Smooth muscle cell of trachea (primary cell): ENCODE measurements around the gene MOGAT3. TPM values are rescaled to one million over a fixed set of nuclear protein-coding genes. Genes with fewer than 3 reads are reported as not detected.

Experiments
- total RNA-seq: library from RNA; depleted of rRNA; stranded (reverse); fragments of >200 nt; gene quantifications from 2 replicates; pipeline ENCODE4 v1.2.1, GENCODE V29; 2014

The MOGAT3 gene, protein sequence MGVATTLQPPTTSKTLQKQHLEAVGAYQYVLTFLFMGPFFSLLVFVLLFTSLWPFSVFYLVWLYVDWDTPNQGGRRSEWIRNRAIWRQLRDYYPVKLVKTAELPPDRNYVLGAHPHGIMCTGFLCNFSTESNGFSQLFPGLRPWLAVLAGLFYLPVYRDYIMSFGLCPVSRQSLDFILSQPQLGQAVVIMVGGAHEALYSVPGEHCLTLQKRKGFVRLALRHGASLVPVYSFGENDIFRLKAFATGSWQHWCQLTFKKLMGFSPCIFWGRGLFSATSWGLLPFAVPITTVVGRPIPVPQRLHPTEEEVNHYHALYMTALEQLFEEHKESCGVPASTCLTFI
- not detected in 2 replicates for total RNA-seq

DNA sequence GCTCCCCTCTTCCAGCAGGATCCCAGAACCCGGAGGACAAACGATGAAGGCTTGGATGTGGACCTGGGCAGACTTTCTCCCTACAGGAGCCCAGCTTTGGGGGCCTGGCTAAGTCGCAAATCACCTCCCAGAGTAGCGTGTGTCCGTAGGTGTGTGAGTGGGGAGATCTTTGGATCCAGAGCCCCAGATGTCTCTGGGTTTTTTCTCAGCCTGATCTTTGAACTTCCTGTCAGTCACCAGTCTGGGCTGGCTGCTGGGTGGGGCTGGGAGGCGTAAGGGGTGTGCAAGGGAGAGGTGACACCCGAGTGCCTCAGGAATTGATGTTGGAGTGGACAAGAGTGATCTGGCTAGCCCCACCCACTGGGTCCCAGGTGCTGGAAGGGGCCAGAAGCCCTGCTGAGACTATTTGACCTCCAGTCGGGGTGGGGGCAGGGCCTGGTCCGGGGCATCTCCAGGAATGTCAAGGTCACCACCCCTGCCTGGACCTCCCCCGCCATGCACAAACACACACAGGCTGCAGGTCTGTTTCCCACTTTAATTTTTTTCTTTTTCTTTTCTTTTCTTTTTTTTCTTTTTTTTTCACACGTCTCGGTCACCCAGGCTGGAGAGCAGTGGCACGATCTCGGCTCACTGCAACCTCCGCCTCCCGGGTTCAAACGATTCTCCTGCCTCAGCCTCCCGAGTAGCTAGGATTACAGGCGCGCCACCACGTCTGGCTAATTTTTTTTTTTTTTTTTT is at the start of gene MOGAT3:
Gene MOGAT3 (minus strand): TSS at position 175 of the 738 bp plus-strand sequence. CDS start 182 bp downstream, outside the sequence.

DNA sequence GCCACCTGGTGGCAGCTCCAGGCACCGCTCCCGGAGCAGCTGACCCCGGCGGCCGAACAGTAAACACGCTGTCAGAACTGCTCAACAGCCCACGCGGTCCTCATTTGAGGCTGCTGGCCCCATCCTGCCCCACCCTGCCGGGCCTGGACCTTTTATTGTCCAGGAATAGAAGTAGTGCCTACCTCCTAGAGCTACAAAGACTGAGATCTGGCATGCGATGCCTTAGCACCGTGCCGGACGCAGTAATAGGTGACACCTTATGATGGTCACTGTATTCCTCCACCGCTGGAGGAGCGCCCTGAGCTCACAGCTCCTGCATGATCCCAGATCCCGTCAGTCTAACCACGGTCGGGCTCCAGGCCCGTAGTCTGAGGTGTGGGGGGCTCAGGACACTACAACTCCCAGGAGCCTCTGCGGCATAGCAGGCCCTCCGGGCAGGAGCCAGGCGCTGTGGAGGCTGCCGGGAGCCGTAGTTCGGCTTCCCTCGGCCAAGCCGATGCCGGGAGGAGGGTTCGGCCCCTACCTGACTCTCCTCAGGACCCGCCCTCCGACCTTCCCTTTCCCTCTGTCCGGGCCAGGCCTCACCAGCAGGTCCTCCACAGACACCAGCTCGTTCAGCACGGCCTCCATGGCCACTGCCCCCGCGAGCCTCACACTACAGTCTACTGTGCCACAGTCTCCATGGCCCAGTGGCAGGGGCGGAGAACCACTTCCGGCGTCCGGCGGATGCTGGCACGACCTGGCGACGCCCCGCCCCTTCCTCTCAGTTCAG is 43.7 kb upstream of the MOGAT3 start, which contains the start of gene FIS1:
Gene FIS1 (minus strand): TSS at position 707 of the 772 bp plus-strand sequence. CDS start 77 bp downstream, at position 630.

DNA sequence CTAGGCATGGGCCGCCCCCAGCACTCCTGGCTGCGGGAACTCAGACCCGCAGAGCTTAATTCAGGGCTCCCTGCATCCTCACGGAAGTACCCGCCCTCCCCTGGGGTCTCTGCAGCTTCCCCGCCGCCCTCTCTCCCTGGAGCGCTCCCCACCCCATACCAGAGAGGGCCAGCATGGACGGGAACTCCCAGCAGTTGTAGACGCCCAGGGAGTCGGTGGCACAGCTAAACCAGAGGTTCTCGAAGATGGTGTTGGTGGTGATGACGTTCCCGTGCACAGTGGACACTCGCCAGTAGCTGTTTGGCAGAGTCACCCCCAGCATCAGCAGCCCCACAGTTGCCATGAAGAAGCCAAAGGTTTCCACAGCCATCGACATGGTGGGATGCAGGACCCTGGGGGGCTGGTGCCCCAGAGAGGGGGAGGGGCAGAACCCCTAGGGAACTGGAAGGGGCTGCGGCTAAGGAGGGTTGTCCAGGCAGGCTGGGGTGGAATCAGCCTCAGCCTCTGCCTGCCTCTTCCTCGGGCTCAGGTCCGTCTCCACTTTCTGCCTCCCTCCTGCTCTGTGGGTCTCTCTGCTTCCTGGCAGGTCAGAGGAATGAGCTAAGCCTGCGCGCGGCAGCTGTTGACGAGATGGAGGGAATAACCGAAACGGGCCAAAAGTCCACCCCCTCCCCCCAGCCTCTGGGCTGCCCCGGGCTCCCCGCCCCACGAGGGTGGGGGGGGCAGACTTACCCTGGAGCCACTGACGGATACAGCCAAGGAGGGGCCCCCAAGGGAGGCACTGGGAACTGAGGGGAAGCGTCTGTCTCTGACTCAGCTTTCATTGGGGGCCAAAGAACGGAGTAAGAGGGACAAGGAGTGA is 36.6 kb upstream of the MOGAT3 start, which contains the start of gene CLDN15:
Gene CLDN15 (minus strand): TSS at position 597 of the 862 bp plus-strand sequence. CDS start 221 bp downstream, at position 376.

DNA sequence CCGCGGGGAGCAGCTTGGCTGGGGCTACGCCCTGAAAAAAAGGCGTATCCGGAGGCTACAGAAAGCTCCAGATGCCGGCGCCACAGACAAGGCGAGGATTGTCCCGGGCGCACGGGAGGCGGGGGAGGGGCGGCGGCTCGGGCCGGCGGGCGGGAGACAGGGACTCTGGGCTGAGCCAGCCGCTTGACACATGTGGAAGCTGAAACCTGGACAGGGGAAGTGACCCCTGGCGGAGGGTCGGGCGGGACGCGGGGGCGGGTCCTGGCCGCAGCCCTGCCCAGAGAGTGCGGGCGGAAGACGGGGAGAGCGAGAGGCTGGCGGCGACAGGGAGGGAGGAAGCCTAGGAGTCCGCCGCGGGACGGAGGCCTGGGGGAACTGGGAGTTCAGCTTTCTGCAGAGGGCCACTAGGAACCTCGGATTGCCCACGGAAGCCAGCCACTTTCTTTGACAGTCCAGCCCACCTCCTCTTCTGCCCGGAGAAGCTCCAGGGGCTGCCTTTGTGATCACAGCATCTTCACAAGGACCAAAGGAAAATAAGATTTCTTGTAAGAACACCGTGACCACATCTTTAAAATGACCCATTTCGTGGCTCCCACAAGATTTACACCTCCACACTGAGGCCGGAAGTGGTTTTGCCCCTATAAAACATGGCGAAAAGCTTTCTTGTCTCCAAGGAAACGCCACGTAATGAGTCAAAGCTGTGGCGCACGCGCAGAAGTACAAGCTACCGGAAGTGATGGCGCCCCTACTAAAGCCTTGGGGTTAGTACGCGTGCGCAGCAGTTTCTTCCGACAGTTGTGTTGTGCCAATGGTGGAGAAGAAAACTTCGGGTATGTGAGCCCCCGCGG is 16.8 kb upstream of the MOGAT3 start, which contains the start of the genes PLOD3 and ZNHIT1:
Gene PLOD3 (minus strand): TSS at position 194 of the 848 bp plus-strand sequence. CDS start 307 bp downstream, outside the sequence.
Gene ZNHIT1 (plus strand): TSS at position 778 of the 848 bp plus-strand sequence. CDS start 31 bp downstream, at position 809.

DNA sequence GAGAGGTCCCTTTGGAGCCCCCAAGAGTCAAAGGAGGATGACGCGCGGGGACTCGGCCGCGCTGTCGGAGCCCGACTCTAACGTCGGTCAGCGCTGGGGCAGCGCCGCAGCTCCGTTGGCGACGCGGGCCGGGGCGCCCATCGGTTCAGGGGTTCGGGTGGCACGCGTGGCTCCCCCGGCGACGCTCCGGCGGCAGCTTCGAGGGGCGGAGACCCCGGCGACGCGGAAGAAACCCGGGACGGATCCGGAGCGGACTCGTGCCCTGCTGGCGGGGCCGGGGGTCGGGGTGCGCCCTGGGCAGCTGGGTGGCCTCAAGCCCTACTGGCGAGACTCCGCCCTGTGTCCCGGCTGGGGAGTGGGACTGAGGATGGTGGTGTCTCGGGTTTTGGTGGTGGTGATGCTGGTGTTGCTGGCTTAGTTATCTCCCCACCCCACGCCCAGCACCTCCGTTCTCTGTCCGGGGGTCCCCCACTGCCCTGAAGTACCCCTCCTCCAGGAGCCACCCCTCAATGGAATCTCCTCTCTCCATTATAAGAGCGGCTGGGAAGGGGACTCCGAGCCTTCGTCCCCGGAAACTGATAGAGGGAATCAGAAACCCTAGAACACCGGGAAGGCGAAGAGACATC is 20.6 kb downstream of the MOGAT3 start, which contains the start of gene NAT16:
Gene NAT16 (minus strand): TSS at position 164 of the 626 bp plus-strand sequence. CDS start 5,486 bp downstream, outside the sequence.

DNA sequence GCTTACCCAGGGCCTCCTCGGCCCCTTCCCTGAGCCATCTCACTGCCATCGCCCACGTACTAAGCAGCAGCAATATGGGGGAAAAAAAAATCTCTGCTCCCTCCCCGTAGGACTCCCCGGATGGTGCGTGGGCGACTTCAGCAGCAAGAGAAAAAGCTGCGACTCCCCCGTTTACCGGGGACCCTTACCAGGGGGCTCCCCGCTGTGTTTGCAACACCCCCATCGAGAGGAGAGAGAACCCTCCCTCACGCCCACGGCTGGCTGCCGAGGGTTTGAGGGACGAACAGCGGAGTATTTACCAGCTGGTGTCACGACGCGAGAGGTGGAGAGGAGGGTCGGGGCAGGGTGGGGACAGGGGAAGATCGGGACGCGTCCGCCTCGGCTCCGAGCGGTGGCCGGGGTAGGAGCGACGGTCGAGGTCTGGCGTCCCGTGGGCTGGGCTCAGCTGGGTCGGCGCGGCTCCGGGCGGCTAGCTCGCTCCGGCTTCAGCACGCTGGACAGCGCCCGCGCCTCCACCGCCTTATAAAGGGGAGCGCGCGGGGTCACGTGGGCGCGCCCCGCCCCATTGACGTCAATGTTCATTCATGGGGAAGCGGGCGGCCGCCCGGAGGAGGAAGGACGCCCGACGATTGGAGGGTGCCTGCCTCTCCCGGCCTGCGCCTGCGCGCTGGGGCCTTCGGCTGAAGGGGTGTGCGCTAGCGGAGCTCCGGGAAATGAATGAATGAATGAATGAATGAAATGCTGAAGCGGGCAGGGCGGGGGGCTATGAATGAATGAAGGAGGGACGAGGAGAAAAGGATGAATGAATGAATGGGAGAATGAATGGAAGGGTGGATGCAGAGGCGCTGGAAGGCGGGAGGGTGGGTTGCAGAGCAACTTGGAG is 35.5 kb downstream of the MOGAT3 start, which contains the start of gene VGF:
Gene VGF (minus strand): TSS at position 495 of the 883 bp plus-strand sequence. CDS start 726 bp downstream, outside the sequence.

DNA sequence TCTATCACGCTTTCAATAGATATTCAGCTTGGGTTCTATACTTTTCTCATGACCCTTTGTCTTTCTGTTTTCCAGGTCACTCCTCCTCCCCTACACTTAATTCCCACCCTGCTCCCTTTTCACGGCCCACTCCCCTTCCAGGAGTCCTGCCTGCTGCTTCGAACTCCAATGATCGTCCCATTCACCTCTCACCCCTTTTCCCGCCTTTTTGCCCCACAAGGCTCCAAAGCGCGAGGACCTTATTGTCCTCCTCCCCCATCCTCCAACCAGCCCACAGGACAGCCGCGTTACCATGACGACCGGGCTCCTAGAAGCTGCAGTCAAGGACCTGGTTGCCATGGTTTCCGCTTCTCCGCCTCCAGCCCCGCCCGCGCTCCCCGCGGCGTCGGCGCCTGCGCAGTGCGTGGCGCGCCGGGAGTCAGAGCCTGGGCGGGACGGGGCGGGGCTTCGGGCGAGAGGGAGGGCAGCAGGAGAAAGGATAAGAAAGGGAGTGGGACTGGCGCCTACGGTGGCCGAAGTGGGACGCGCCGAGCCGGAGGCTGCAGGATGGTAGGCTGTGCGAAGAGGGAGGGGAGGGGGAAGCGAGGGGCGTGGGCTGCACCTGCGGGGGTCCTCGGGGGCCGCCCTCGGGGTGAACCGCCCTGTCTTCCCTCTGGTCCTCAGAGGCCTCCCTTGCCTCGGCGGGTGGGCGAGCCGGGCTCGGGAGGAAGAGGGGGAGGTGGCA is 46.7 kb downstream of the MOGAT3 start, which contains the start of gene AP1S1:
Gene AP1S1 (plus strand): TSS at position 508 of the 724 bp plus-strand sequence. CDS start 39 bp downstream, at position 547.

Other genes starting within 250 kb of the MOGAT3 start
- 0.50 and 0.87 TPM in 2 replicates for gene MUC12, start 231.5 kb downstream of the MOGAT3 start, total RNA-seq
- under 0.01 TPM in 1 of 2 replicates, not detected in the other for gene MUC17, start 181.0 kb downstream of the MOGAT3 start, total RNA-seq
- gene TRIM56, start 115.6 kb downstream of the MOGAT3 start, total RNA-seq: 14.7 and 24.5 TPM in 2 replicates
- gene SERPINE1, start 73.9 kb downstream of the MOGAT3 start, total RNA-seq: 123 and 260 TPM in 2 replicates
- 193 and 199 TPM in 2 replicates for gene AP1S1, start 46.6 kb downstream of the MOGAT3 start, total RNA-seq
- gene VGF, start 35.5 kb downstream of the MOGAT3 start, total RNA-seq: 0.83 and 0.87 TPM in 2 replicates
- not detected in 2 replicates for gene NAT16, start 20.7 kb downstream of the MOGAT3 start, total RNA-seq
- 99.5 and 155 TPM in 2 replicates for gene PLOD3, start 16.5 kb upstream of the MOGAT3 start, total RNA-seq
- 78.4 and 89.0 TPM in 2 replicates for gene ZNHIT1, start 17.1 kb upstream of the MOGAT3 start, total RNA-seq
- gene CLDN15, start 36.8 kb upstream of the MOGAT3 start, total RNA-seq: 4.4 and 5.8 TPM in 2 replicates
- gene FIS1, start 44.0 kb upstream of the MOGAT3 start, total RNA-seq: 130 and 262 TPM in 2 replicates
- 26.2 and 26.8 TPM in 2 replicates for gene IFT22, start 120.8 kb upstream of the MOGAT3 start, total RNA-seq
- not detected in 2 replicates for gene COL26A1, start 161.8 kb upstream of the MOGAT3 start, total RNA-seq